Endothelial cell (in vitro differentiated cells): ENCODE results near the gene HS3ST4. TPM values are rescaled to one million over a fixed set of nuclear protein-coding genes. Genes with fewer than 3 reads are reported as not detected.

ENCODE experiments used
- DNase-seq: peaks from one replicate; pipeline ENCODE4 v3.0.0; 2021; ENCODE audit warnings: low spot score
- H3K27ac Mint-ChIP-seq: one replicate; pipeline ENCODE4 v1.8.0; 2021; ENCODE audit warnings: mixed read lengths, inconsistent platforms; ENCODE audit not compliant: unreplicated experiment
- H3K27me3 Mint-ChIP-seq: one replicate; pipeline ENCODE4 v1.8.0; 2021; ENCODE audit warnings: mild to moderate bottlenecking, moderate library complexity, mixed read lengths, inconsistent platforms; ENCODE audit not compliant: unreplicated experiment
- H3K36me3 Mint-ChIP-seq: one replicate; pipeline ENCODE4 v1.8.0; 2021; ENCODE audit warnings: mild to moderate bottlenecking, low read depth, mixed read lengths, inconsistent platforms; ENCODE audit not compliant: unreplicated experiment
- H3K4me1 Mint-ChIP-seq: one replicate; pipeline ENCODE4 v1.8.0; 2021; ENCODE audit warnings: mild to moderate bottlenecking, mixed read lengths, inconsistent platforms; ENCODE audit not compliant: unreplicated experiment
- H3K4me3 Mint-ChIP-seq: one replicate; pipeline ENCODE4 v1.8.0; 2021; ENCODE audit warnings: mild to moderate bottlenecking, mixed read lengths, inconsistent platforms; ENCODE audit not compliant: unreplicated experiment
- H3K9me3 Mint-ChIP-seq: one replicate; pipeline ENCODE4 v1.8.0; 2021; ENCODE audit warnings: mixed read lengths, inconsistent platforms; ENCODE audit not compliant: unreplicated experiment
- CTCF ChIP-seq: fragments of 200-600 bp; sonication (generic); IDR thresholded peaks from one replicate; pipeline ENCODE4 v1.5.0; 2021; ENCODE audit warnings: antibody characterized with exemption; ENCODE audit not compliant: unreplicated experiment
- total RNA-seq: library from RNA; stranded (reverse); fragmentation: NEBNext Ultra II Directional; extraction: Animal tissue kit (Norgen Biotek cat#: 25700); gene quantifications from one replicate; pipeline ENCODE4 v1.2.1, GENCODE V29; 2021; ENCODE audit not compliant: unreplicated experiment

HS3ST4 gene
- total RNA-seq, 1 donor from 2014 or later, result 4.8 TPM

DNA sequence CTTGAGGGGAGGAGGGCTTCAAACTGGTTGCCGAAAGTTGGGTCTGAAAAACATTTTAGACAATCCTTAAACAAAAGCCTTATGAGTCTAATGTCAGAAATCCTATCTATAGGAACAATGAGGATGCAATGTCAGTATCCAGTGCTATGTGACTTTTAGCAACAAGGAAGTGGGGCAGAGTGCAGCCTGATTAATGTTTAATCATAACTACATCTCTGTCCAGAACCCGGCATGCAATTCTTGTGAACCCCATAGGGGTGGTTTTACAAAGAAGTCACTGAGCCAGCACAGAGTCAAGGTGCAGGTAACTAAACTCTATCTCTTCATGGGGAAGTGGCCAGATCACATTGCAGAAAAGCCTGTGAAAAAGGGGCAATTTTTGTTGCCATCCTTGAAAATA, 267.5 kb downstream of the HS3ST4 start:
- H3K4me3 Mint-ChIP-seq, result no peak overlapping the region
- DNase-seq, result no peak
- no peak for TF ChIP-seq CTCF
- H3K27ac Mint-ChIP-seq, result no peak overlapping the region
- no peaks in the 10 kb centered on the region for H3K9me3 Mint-ChIP-seq
- H3K36me3 Mint-ChIP-seq, result peaks cover 7% of the 10 kb centered on the region
- no peaks in the 10 kb centered on the region for H3K4me1 Mint-ChIP-seq
- H3K27me3 Mint-ChIP-seq, result peaks cover 1% of the 10 kb centered on the region

DNA sequence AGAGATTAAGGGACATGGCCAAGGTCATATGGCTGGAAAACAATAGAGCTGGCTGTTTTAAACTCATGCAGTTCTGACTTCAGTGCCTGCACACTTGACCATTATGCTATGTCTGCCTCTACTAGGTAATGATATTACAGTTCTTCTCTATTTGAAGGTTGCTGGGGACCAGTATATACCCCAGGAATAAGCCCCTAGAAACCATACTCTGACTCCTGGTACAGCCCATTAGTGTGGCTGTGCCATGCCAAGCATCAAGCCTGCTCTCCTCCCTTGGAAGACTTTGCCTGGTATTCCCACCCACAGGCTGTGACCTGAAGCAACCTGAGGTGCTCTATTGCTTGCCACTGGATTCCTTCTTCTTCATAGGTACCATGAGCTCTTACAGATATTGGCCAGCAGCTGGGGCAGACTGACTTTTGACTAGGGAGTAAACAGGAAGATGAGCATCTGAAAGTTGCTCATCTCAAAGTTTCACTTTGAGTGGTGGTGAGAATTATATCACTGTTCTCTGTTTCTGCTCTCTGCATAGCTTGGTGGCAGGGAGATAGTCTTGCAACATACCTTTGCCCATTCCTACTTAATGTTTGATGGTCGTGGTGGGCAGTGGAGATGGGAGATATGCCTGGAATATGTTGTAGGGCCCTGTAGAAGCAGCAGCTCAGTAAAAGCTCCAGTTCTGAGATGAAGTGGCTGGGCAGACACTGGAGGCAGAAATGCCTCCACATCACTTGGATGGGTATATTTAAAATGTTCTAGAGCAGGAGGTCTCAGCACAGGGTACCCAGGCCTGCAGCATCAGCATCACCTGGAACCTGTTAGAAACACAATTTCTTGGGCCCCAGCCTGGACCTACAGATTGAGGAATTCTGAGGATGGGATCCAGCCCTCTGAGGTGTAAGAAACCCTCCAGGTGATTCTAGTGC, 274.7 kb downstream of the HS3ST4 start:
- no peak for DNase-seq
- TF ChIP-seq CTCF, result no peak
- peaks cover 12% of the 10 kb centered on the region for H3K9me3 Mint-ChIP-seq
- H3K4me1 Mint-ChIP-seq, result no peaks in the 10 kb centered on the region
- H3K36me3 Mint-ChIP-seq, result no peaks in the 10 kb centered on the region
- H3K4me3 Mint-ChIP-seq, result no peak overlapping the region
- H3K27me3 Mint-ChIP-seq, result peaks cover 3% of the 10 kb centered on the region
- H3K27ac Mint-ChIP-seq, result no peak overlapping the region

DNA sequence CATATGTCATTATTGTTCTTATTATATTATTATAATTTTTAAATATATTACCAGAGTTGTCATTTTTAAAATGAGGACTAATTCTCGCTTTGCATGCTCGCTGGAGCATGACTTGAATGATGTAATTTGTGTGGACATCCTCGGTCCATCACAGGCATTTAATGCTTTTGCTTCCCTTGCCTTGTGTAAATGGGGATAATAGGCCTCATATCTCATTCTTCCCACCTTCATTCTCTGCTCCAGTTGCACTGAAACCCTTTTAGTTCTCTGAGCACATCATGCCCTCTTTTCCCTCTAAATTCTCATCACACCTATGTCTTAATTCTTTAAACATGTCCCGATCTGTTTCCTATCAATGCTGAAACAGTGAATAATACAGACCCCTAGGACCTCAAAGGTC, 285.4 kb downstream of the HS3ST4 start:
- Mint-ChIP-seq H3K27me3 (peaks cover 2% of the 10 kb centered on the region), H3K4me1 (no peaks in the 10 kb centered on the region), H3K36me3 (no peaks in the 10 kb centered on the region), H3K4me3 (no peak overlapping the region), H3K9me3 (peaks cover 4% of the 10 kb centered on the region), H3K27ac (no peak overlapping the region)
- no peak for TF ChIP-seq CTCF
- no peak for DNase-seq

GRCh38 chr16:25978218-25978617, 286.5 kb downstream of the HS3ST4 start:
- peaks cover 5% of the 10 kb centered on the region for H3K9me3 Mint-ChIP-seq
- no peak overlapping the region for H3K4me3 Mint-ChIP-seq
- H3K4me1 Mint-ChIP-seq, result no peaks in the 10 kb centered on the region

More at GRCh38 chr16:25978218-25978617, 286.5 kb downstream of the HS3ST4 start:
- TF ChIP-seq CTCF, result no peak
- Mint-ChIP-seq H3K27me3 (peaks cover 2% of the 10 kb centered on the region), H3K36me3 (no peaks in the 10 kb centered on the region), H3K27ac (no peak overlapping the region)
- DNase-seq, result no peak
